WERI-Rb-1 (cell line): ENCODE data around the gene ALAS1.

Experiments used
- DNase-seq: peaks from one replicate; pipeline ENCODE4 v3.0.0-alpha.2; 2020
- H3K27ac ChIP-seq: fragments of 250-450 bp; sonication (Bioruptor Pico); 2 replicates; pipeline ENCODE4 v1.5.1; 2020; ENCODE audit warnings: mild to moderate bottlenecking, moderate library complexity
- H3K27me3 ChIP-seq: fragments of 250-450 bp; sonication (Bioruptor Pico); 2 replicates; pipeline ENCODE4 v1.5.1; 2021; ENCODE audit warnings: mild to moderate bottlenecking, low read depth, moderate library complexity; ENCODE audit not compliant: insufficient read depth, severe bottlenecking
- H3K36me3 ChIP-seq: fragments of 250-450 bp; sonication (Bioruptor Pico); 2 replicates; pipeline ENCODE4 v1.5.1; 2020; ENCODE audit warnings: mild to moderate bottlenecking, moderate library complexity
- H3K4me3 ChIP-seq: 2 replicates; pipeline ENCODE4 v1.5.1; 2011; ENCODE audit warnings: low read depth, mild to moderate bottlenecking, control low read depth, low read length
- H3K9me3 ChIP-seq: fragments of 250-450 bp; sonication (Bioruptor Pico); 2 replicates; pipeline ENCODE4 v1.5.1; 2021; ENCODE audit warnings: mild to moderate bottlenecking, moderate library complexity; ENCODE audit not compliant: severe bottlenecking
- CTCF ChIP-seq: IDR thresholded peaks from 2 replicates; pipeline ENCODE4 v1.5.1; 2011; ENCODE audit warnings: low read depth, mild to moderate bottlenecking, control low read depth, inconsistent platforms, low read length

ALAS1 gene

GRCh38 chr3:52181543-52181942 lies 16.4 kb upstream of the ALAS1 start:
- Histone ChIP-seq H3K27me3 (no peaks in the 10 kb centered on the region), H3K27ac (no peak overlapping the region), H3K9me3 (no peaks in the 10 kb centered on the region), H3K36me3 (no peaks in the 10 kb centered on the region), H3K4me3 (no peak overlapping the region)
- DNase-seq = no peak
- no peak for TF ChIP-seq CTCF

GRCh38 chr3:52182196-52182595 lies 15.8 kb upstream of the ALAS1 start:
- no peak for DNase-seq
- TF ChIP-seq CTCF = no peak
- Histone ChIP-seq H3K4me3 (no peak overlapping the region), H3K27ac (no peak overlapping the region), H3K9me3 (no peaks in the 10 kb centered on the region), H3K36me3 (no peaks in the 10 kb centered on the region), H3K27me3 (no peaks in the 10 kb centered on the region)

GRCh38 chr3:52182691-52183090 lies 15.3 kb upstream of the ALAS1 start:
- Histone ChIP-seq H3K9me3 (no peaks in the 10 kb centered on the region), H3K27me3 (no peaks in the 10 kb centered on the region), H3K4me3 (no peak overlapping the region), H3K36me3 (no peaks in the 10 kb centered on the region), H3K27ac (no peak overlapping the region)
- no peak for DNase-seq
- no peak for TF ChIP-seq CTCF

GRCh38 chr3:52183786-52184445 lies 14.0 kb upstream of the ALAS1 start:
- Histone ChIP-seq H3K36me3 (no peaks in the 10 kb centered on the region), H3K4me3 (no peak overlapping the region), H3K27me3 (no peaks in the 10 kb centered on the region), H3K27ac (no peak overlapping the region), H3K9me3 (no peaks in the 10 kb centered on the region)
- no peak for TF ChIP-seq CTCF
- DNase-seq = no peak

GRCh38 chr3:52184690-52185089 lies 13.3 kb upstream of the ALAS1 start:
- Histone ChIP-seq H3K27me3 (no peaks in the 10 kb centered on the region), H3K27ac (no peak overlapping the region), H3K9me3 (no peaks in the 10 kb centered on the region), H3K36me3 (no peaks in the 10 kb centered on the region), H3K4me3 (no peak overlapping the region)
- DNase-seq = no peak
- TF ChIP-seq CTCF = no peak

- TF ChIP-seq CTCF = no peak
- H3K27me3 ChIP-seq = no peaks in the 10 kb centered on the region
- H3K27ac ChIP-seq = no peak overlapping the region
- no peaks in the 10 kb centered on the region for H3K9me3 ChIP-seq
- DNase-seq = no peak
- H3K36me3 ChIP-seq = no peaks in the 10 kb centered on the region
- no peak overlapping the region for H3K4me3 ChIP-seq
These were observed 12.6 kb upstream of the ALAS1 start for GRCh38 chr3:52185311-52185710.
